Neural progenitor cell (in vitro differentiated cells): ENCODE results near the gene RBBP8NL. TPM values are rescaled to one million over a fixed set of nuclear protein-coding genes. Genes with fewer than 3 reads are reported as not detected.

Source experiments
- DNase-seq: peaks from one replicate; pipeline ENCODE4 v3.0.0-alpha.2; 2016; ENCODE audit warnings: low spot score
- H2AFZ ChIP-seq: fragments of 200-600 bp; sonication (generic); replicated peaks from 2 replicates; pipeline ENCODE4 v1.6.1; 2016; ENCODE audit warnings: antibody characterized with exemption
- H3F3A ChIP-seq: fragments of 200-600 bp; sonication (generic); 2 replicates; pipeline ENCODE4 v1.6.1; 2016; ENCODE audit warnings: antibody characterized with exemption, low read depth
- H3K27ac ChIP-seq: fragments of 200-600 bp; sonication (generic); 2 replicates; pipeline ENCODE4 v1.5.1; 2016; ENCODE audit warnings: mild to moderate bottlenecking
- H3K27me3 ChIP-seq: fragments of 200-600 bp; sonication (generic); 2 replicates; pipeline ENCODE4 v1.6.1; 2016; ENCODE audit warnings: mild to moderate bottlenecking, moderate library complexity
- H3K36me3 ChIP-seq: fragments of 200-600 bp; sonication (generic); 2 replicates; pipeline ENCODE4 v1.5.1; 2016
- H3K4me1 ChIP-seq: fragments of 200-600 bp; sonication (generic); 2 replicates; pipeline ENCODE4 v1.6.1; 2016; ENCODE audit warnings: mixed run types
- H3K4me2 ChIP-seq: fragments of 200-600 bp; sonication (generic); 2 replicates; pipeline ENCODE4 v1.6.1; 2016
- H3K4me3 ChIP-seq: fragments of 200-600 bp; sonication (generic); 2 replicates; pipeline ENCODE4 v1.5.1; 2016
- H3K79me2 ChIP-seq: fragments of 200-600 bp; sonication (generic); 2 replicates; pipeline ENCODE4 v1.6.1; 2016; ENCODE audit warnings: low read depth
- H3K9ac ChIP-seq: fragments of 200-600 bp; sonication (generic); 2 replicates; pipeline ENCODE4 v1.6.1; 2016
- H3K9me3 ChIP-seq: fragments of 200-600 bp; sonication (generic); 2 replicates; pipeline ENCODE4 v1.5.1; 2016; ENCODE audit warnings: low read depth
- H4K20me1 ChIP-seq: fragments of 200-600 bp; sonication (generic); 2 replicates; pipeline ENCODE4 v1.6.1; 2016; ENCODE audit warnings: low read depth
- H3K27ac Mint-ChIP-seq: 3 replicates; pipeline ENCODE4 v1.8.0; 2021; ENCODE audit warnings: mixed read lengths
- H3K27me3 Mint-ChIP-seq: 2 replicates; pipeline ENCODE4 v1.8.0; 2022; ENCODE audit warnings: low read depth, mild to moderate bottlenecking, inconsistent platforms, moderate library complexity, mixed read lengths; ENCODE audit not compliant: insufficient read depth
- H3K36me3 Mint-ChIP-seq: 3 replicates; pipeline ENCODE4 v1.8.0; 2021; ENCODE audit warnings: mixed read lengths
- H3K4me1 Mint-ChIP-seq: 3 replicates; pipeline ENCODE4 v1.8.0; 2021; ENCODE audit warnings: mixed read lengths
- H3K4me3 Mint-ChIP-seq: 3 replicates; pipeline ENCODE4 v1.8.0; 2021; ENCODE audit warnings: mild to moderate bottlenecking, moderate library complexity, mixed read lengths
- H3K9me3 Mint-ChIP-seq: 3 replicates; pipeline ENCODE4 v1.8.0; 2020; ENCODE audit warnings: mixed read lengths
- CTCF ChIP-seq: fragments of 200-600 bp; sonication (generic); IDR thresholded peaks from 2 replicates; pipeline ENCODE4 v1.5.1; 2017; ENCODE audit warnings: antibody characterized with exemption, mild to moderate bottlenecking
- EZH2 ChIP-seq: fragments of 200-600 bp; sonication (generic); IDR thresholded peaks from 2 replicates; pipeline ENCODE4 v1.6.1; 2017; ENCODE audit warnings: antibody characterized with exemption, mild to moderate bottlenecking, moderate library complexity
- EZH2phosphoT487 ChIP-seq: fragments of 200-600 bp; sonication (generic); IDR thresholded peaks from 2 replicates; pipeline ENCODE4 v1.6.1; 2017; ENCODE audit warnings: antibody characterized with exemption
- total RNA-seq: library from RNA; depleted of rRNA; stranded (reverse); fragments of >200 nt; gene quantifications from 2 replicates; pipeline ENCODE4 v1.2.3, GENCODE V29; 2015; ENCODE audit warnings: low replicate concordance

RBBP8NL gene
- total RNA-seq, 1 donor from 2014 or later: not detected

GRCh38 chr20:62396367-62397239, 30.7 kb downstream of the RBBP8NL start:
- TF ChIP-seq CTCF: no peak
- TF ChIP-seq EZH2: no peak
- TF ChIP-seq EZH2phosphoT487: no peak
- Histone ChIP-seq H3K4me1 (no peaks in the 10 kb centered on the region), H3K9ac (no peak overlapping the region), H4K20me1 (peaks cover 6% of the 10 kb centered on the region), H3K4me3 (no peak overlapping the region), H3K27me3 (no peaks in the 10 kb centered on the region), H3K4me2 (no peak overlapping the region), H3K9me3 (no peaks in the 10 kb centered on the region), H3K36me3 (no peaks in the 10 kb centered on the region), H2AFZ (no peak overlapping the region), H3K27ac (no peak overlapping the region), H3F3A (no peaks in the 10 kb centered on the region), H3K79me2 (no peaks in the 10 kb centered on the region)
- Mint-ChIP-seq H3K9me3 (no peaks in the 10 kb centered on the region), H3K27ac (no peak overlapping the region), H3K36me3 (peaks cover 15% of the 10 kb centered on the region), H3K4me3 (no peak overlapping the region), H3K27me3 (no peaks in the 10 kb centered on the region), H3K4me1 (no peaks in the 10 kb centered on the region)
- no peak for DNase-seq

GRCh38 chr20:62395311-62396242, 31.8 kb downstream of the RBBP8NL start:
- peaks cover under 1% of the 10 kb centered on the region for H3F3A ChIP-seq
- no peak overlapping the region for H3K4me3 ChIP-seq
- H3K4me1 Mint-ChIP-seq: no peaks in the 10 kb centered on the region
- no peaks in the 10 kb centered on the region for H3K9me3 Mint-ChIP-seq
- H4K20me1 ChIP-seq: peaks cover 10% of the 10 kb centered on the region
- no peaks in the 10 kb centered on the region for H3K9me3 ChIP-seq
- no peak overlapping the region for H3K4me3 Mint-ChIP-seq
- H3K36me3 ChIP-seq: no peaks in the 10 kb centered on the region
- no peak overlapping the region for H2AFZ ChIP-seq
- H3K9ac ChIP-seq: no peak overlapping the region
- no peak for DNase-seq
- H3K27me3 Mint-ChIP-seq: peaks cover 2% of the 10 kb centered on the region
- peaks cover 13% of the 10 kb centered on the region for H3K36me3 Mint-ChIP-seq
- no peaks in the 10 kb centered on the region for H3K4me1 ChIP-seq
- H3K27ac ChIP-seq: no peak overlapping the region
- H3K27me3 ChIP-seq: no peaks in the 10 kb centered on the region
- no peak overlapping the region for H3K27ac Mint-ChIP-seq
- no peak overlapping the region for H3K4me2 ChIP-seq
- TF ChIP-seq EZH2 (no peak), CTCF (no peak), EZH2phosphoT487 (no peak)
- no peaks in the 10 kb centered on the region for H3K79me2 ChIP-seq

- Mint-ChIP-seq H3K36me3 (peaks cover 14% of the 10 kb centered on the region), H3K27me3 (peaks cover 6% of the 10 kb centered on the region), H3K9me3 (no peaks in the 10 kb centered on the region), H3K27ac (no peak overlapping the region), H3K4me1 (no peaks in the 10 kb centered on the region), H3K4me3 (no peak overlapping the region)
- H3K4me3 ChIP-seq: no peak overlapping the region
- peaks cover 2% of the 10 kb centered on the region for H3K79me2 ChIP-seq
- no peaks in the 10 kb centered on the region for H3K27me3 ChIP-seq
- no peak overlapping the region for H3K4me2 ChIP-seq
- H3F3A ChIP-seq: peaks cover 4% of the 10 kb centered on the region
- DNase-seq: no peak
- TF ChIP-seq CTCF (no peak), EZH2 (no peak), EZH2phosphoT487 (no peak)
- no peak overlapping the region for H3K9ac ChIP-seq
- H3K9me3 ChIP-seq: no peaks in the 10 kb centered on the region
- no peaks in the 10 kb centered on the region for H3K4me1 ChIP-seq
- H4K20me1 ChIP-seq: peaks cover 14% of the 10 kb centered on the region
- H3K36me3 ChIP-seq: no peaks in the 10 kb centered on the region
- H3K27ac ChIP-seq: no peak overlapping the region
- no peak overlapping the region for H2AFZ ChIP-seq
Measured at GRCh38 chr20:62394248-62395245, 32.8 kb downstream of the RBBP8NL start.
